H9 (cell line): ENCODE results near the gene YWHAB. TPM values are rescaled to one million over a fixed set of nuclear protein-coding genes. Genes with fewer than 3 reads are reported as not detected.
A peak's percentile ranks its signal among the peaks of the same experiment; 100 is the strongest.

Experiments used
- DNase-seq: peaks from one replicate; pipeline ENCODE4 v3.0.0-alpha.2; 2017
- H2AFZ ChIP-seq: one replicate; pipeline ENCODE4 v1.6.1; 2013; ENCODE audit warnings: mild to moderate bottlenecking, low read length, control low read depth, moderate library complexity
- H2AK5ac ChIP-seq: 2 replicates; pipeline ENCODE4 v1.6.1; 2013; ENCODE audit warnings: low read length, control low read depth, mixed read lengths; ENCODE audit not compliant: insufficient read length
- H2BK120ac ChIP-seq: one replicate; pipeline ENCODE4 v1.6.1; 2013; ENCODE audit warnings: low read depth, mild to moderate bottlenecking, low read length, control low read depth, inconsistent platforms; ENCODE audit not compliant: poor library complexity, severe bottlenecking
- H2BK12ac ChIP-seq: 2 replicates; pipeline ENCODE4 v1.6.1; 2013; ENCODE audit warnings: low read length, control low read depth, mixed read lengths, low read depth; ENCODE audit not compliant: insufficient read length
- H2BK15ac ChIP-seq: 2 replicates; pipeline ENCODE4 v1.6.1; 2013; ENCODE audit warnings: low read depth, low read length, control low read depth
- H2BK20ac ChIP-seq: one replicate; pipeline ENCODE4 v1.6.1; 2013; ENCODE audit warnings: low read depth, mild to moderate bottlenecking, low read length, control low read depth, inconsistent platforms; ENCODE audit not compliant: poor library complexity, severe bottlenecking
- H2BK5ac ChIP-seq: 2 replicates; pipeline ENCODE4 v1.6.1; 2013; ENCODE audit warnings: low read length, control low read depth, mixed read lengths; ENCODE audit not compliant: insufficient read length
- H3K14ac ChIP-seq: 2 replicates; pipeline ENCODE4 v1.6.1; 2013; ENCODE audit warnings: low read length, control low read depth; ENCODE audit not compliant: insufficient read depth
- H3K18ac ChIP-seq: 2 replicates; pipeline ENCODE4 v1.6.1; 2013; ENCODE audit warnings: low read depth, mild to moderate bottlenecking, mixed read lengths, low read length, control low read depth; ENCODE audit not compliant: insufficient read length
- H3K23ac ChIP-seq: 2 replicates; pipeline ENCODE4 v1.6.1; 2013; ENCODE audit warnings: low read length, control low read depth, mixed read lengths, low read depth; ENCODE audit not compliant: insufficient read length
- H3K23me2 ChIP-seq: 2 replicates; pipeline ENCODE4 v1.6.1; 2013; ENCODE audit warnings: low read depth, mild to moderate bottlenecking, mixed read lengths, low read length, control low read depth; ENCODE audit not compliant: insufficient read length, poor library complexity, severe bottlenecking
- H3K27ac ChIP-seq: 2 replicates; pipeline ENCODE4 v1.5.1; 2013; ENCODE audit warnings: low read length, control low read depth, mixed read lengths, low read depth; ENCODE audit not compliant: insufficient read length
- H3K27me3 ChIP-seq: 2 replicates; pipeline ENCODE4 v1.6.1; 2013; ENCODE audit warnings: low read length, control low read depth, inconsistent platforms; ENCODE audit not compliant: insufficient read depth
- H3K4ac ChIP-seq: 2 replicates; pipeline ENCODE4 v1.6.1; 2013; ENCODE audit warnings: low read depth, mild to moderate bottlenecking, control low read depth, inconsistent platforms, low read length, moderate library complexity
- H3K4me1 ChIP-seq: 2 replicates; pipeline ENCODE4 v1.6.1; 2013; ENCODE audit warnings: low read length, control low read depth, inconsistent platforms; ENCODE audit not compliant: insufficient read depth
- H3K4me2 ChIP-seq: 2 replicates; pipeline ENCODE4 v1.6.1; 2013; ENCODE audit warnings: low read length, control low read depth, mixed read lengths; ENCODE audit not compliant: insufficient read length, insufficient read depth
- H3K56ac ChIP-seq: 2 replicates; pipeline ENCODE4 v1.6.1; 2013; ENCODE audit warnings: low read depth, mild to moderate bottlenecking, mixed read lengths, low read length, control low read depth; ENCODE audit not compliant: insufficient read length
- H3K79me1 ChIP-seq: 2 replicates; pipeline ENCODE4 v1.6.1; 2013; ENCODE audit warnings: low read depth, mild to moderate bottlenecking, moderate library complexity, low read length, control low read depth, inconsistent platforms; ENCODE audit not compliant: insufficient read depth, poor library complexity, severe bottlenecking
- H3K79me2 ChIP-seq: 2 replicates; pipeline ENCODE4 v1.6.1; 2013; ENCODE audit warnings: low read length, control low read depth, inconsistent platforms; ENCODE audit not compliant: insufficient read depth
- H3K9ac ChIP-seq: 2 replicates; pipeline ENCODE4 v1.6.1; 2013; ENCODE audit warnings: low read length, control low read depth, mixed read lengths; ENCODE audit not compliant: insufficient read length; ENCODE audit errors: extremely low read depth
- H3K9me3 ChIP-seq: one replicate; pipeline ENCODE4 v1.6.1; 2013; ENCODE audit warnings: low read depth, low read length, inconsistent platforms; ENCODE audit not compliant: control insufficient read depth
- H3T11ph ChIP-seq: one replicate; pipeline ENCODE4 v1.6.1; 2013; ENCODE audit warnings: mild to moderate bottlenecking, low read length, control low read depth, inconsistent platforms
- H4K20me1 ChIP-seq: one replicate; pipeline ENCODE4 v1.6.1; 2013; ENCODE audit not compliant: control insufficient read depth, insufficient read length, insufficient read depth
- H4K5ac ChIP-seq: 2 replicates; pipeline ENCODE4 v1.6.1; 2013; ENCODE audit warnings: low read depth, mild to moderate bottlenecking, mixed read lengths, low read length, control low read depth; ENCODE audit not compliant: insufficient read length
- H4K8ac ChIP-seq: replicated peaks from 2 replicates; pipeline ENCODE4 v1.6.1; 2013; ENCODE audit warnings: low read length, control low read depth, mixed read lengths, low read depth; ENCODE audit not compliant: insufficient read length
- H4K91ac ChIP-seq: 2 replicates; pipeline ENCODE4 v1.6.1; 2013; ENCODE audit warnings: low read depth, mild to moderate bottlenecking, moderate library complexity, mixed read lengths, low read length, control low read depth; ENCODE audit not compliant: insufficient read length
- H3K27ac Mint-ChIP-seq, 3 experiments: 2 replicates in 2 of 3; 3 replicates in 1 of 3; pipeline ENCODE4 v1.8.0; 2020 to 2021; ENCODE audit warnings: mixed read lengths in 3 of 3, mild to moderate bottlenecking in 1 of 3, moderate library complexity in 1 of 3
- H3K27me3 Mint-ChIP-seq: 2 replicates; pipeline ENCODE4 v1.8.0; 2021; ENCODE audit warnings: low read depth, mild to moderate bottlenecking, moderate library complexity, mixed read lengths
- H3K36me3 Mint-ChIP-seq, 3 experiments: 2 replicates in 2 of 3; 3 replicates in 1 of 3; pipeline ENCODE4 v1.8.0; 2020 to 2021; ENCODE audit warnings: low read depth in 3 of 3, mixed read lengths in 3 of 3; ENCODE audit not compliant: insufficient read depth in 1 of 3
- H3K4me1 Mint-ChIP-seq, 2 experiments: 2 replicates each; pipeline ENCODE4 v1.8.0; 2020; ENCODE audit warnings: mixed read lengths in 2 of 2
- H3K4me3 Mint-ChIP-seq, 2 experiments: 2 replicates in 1 of 2; 3 replicates in 1 of 2; pipeline ENCODE4 v1.8.0; 2020 to 2021; ENCODE audit warnings: mild to moderate bottlenecking in 2 of 2, mixed read lengths in 2 of 2, moderate library complexity in 1 of 2
- H3K9me3 Mint-ChIP-seq, 2 experiments: 2 replicates in 1 of 2; 3 replicates in 1 of 2; pipeline ENCODE4 v1.8.0; 2020; ENCODE audit warnings: mild to moderate bottlenecking in 2 of 2, mixed read lengths in 2 of 2, moderate library complexity in 1 of 2
- CTCF ChIP-seq: fragments of 200-600 bp; sonication (generic); conservative IDR thresholded peaks from 3 replicates; pipeline ENCODE4 v1.8.0; 2021; ENCODE audit warnings: antibody characterized with exemption, mild to moderate bottlenecking
- WGBS: extraction: QIAGEN DNeasy Blood & Tissue Kit; methylation state at CpG from one replicate; pipeline ENCODE4 v1.1.7; 2013; ENCODE audit warnings: missing lambda C conversion rate, low lambda C conversion rate, mixed read lengths; ENCODE audit not compliant: insufficient read length; ENCODE audit errors: extremely low coverage; 5-methylcytosine and 5-hydroxymethylcytosine counted together
- total RNA-seq: library from RNA; stranded (reverse); gene quantifications from 2 replicates; pipeline ENCODE4 v1.2.1, GENCODE V29; 2021

YWHAB gene
- total RNA-seq, 1 experiment from 2014 or later: 203 TPM

- Histone ChIP-seq H3K4ac (no peak overlapping the region), H4K5ac (no peak overlapping the region), H2BK5ac (no peak overlapping the region), H3K4me2 (peak overlapping the region; percentile 95), H3K14ac (no peak overlapping the region), H3K23me2 (peaks cover 12% of the 10 kb centered on the region), H3T11ph (no peak overlapping the region), H2AK5ac (no peak overlapping the region), H2BK20ac (no peak overlapping the region), H2AFZ (no peak overlapping the region), H3K27ac (no peak overlapping the region), H3K4me1 (peaks cover 8% of the 10 kb centered on the region; the same call in 1 of the 2 replicates), H3K9ac (no peak overlapping the region), H3K56ac (no peak overlapping the region), H3K79me1 (no peaks in the 10 kb centered on the region), H3K79me2 (no peaks in the 10 kb centered on the region), H4K8ac (no peak overlapping the region), H2BK120ac (no peak overlapping the region), H3K23ac (no peak overlapping the region), H4K91ac (no peak overlapping the region), H3K27me3 (no peaks in the 10 kb centered on the region), H2BK12ac (no peak overlapping the region), H3K18ac (no peak overlapping the region), H4K20me1 (no peaks in the 10 kb centered on the region), H3K9me3 (no peaks in the 10 kb centered on the region), H2BK15ac (no peak overlapping the region)
- Mint-ChIP-seq H3K4me3 (peak overlapping the region; percentile 61 to 89), H3K27ac (peak overlapping the region; percentile 68 to 81 (median 77); a peak in 3 of 7 replicates), H3K4me1 (peaks cover 27% of the 10 kb centered on the region in 2 experiments), H3K36me3 (peaks cover 29 to 67% (median 58%) of the 10 kb centered on the region in 3 experiments; a peak in 6 of 7 replicates), H3K27me3 (no peaks in the 10 kb centered on the region), H3K9me3 (no peaks in the 10 kb centered on the region)
- DNase-seq: no peak
- WGBS: no CpG with 5 or more reads among the region's 14 CpGs
- no peak for TF ChIP-seq CTCF
These were observed 23.7 kb downstream of the YWHAB start for GRCh38 chr20:44908987-44909871.
